ENCODE results near the gene CIDEA.

DNA sequence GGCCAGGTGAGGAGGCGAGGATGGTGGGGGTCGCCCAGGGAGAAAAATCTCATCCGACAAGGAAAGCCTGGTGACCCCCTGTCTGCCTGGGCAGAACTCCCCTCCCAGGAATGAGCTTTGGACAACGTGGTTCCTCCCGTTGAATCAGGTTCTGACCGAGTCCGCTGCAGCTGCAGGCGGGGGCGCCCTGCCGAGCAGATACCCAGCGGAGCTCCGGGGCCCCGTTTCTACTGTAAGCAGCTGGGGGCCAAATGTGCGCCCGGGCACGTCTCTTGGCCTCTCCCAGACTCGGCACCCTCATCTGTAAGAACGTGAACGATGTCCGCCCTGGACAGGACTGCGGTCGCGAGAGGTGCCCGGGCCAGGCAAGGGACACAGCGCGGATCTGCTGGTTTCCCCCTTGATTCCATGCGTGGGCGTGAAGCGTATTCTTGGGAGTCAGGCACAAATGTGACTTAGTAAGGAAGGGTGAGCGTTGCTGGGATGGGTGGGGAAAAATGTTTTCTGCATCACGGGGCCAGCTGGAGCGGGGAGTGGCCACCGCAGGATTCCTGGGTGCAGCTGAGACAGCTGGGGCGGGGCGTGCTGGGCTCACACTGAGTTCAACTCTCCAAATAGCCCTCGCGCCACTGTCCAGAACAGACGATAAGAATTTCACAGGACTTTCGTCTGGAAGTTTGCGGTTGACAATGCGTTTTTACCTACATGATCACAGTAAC, 33.7 kb downstream of the CIDEA start:
- no peak for TF ChIP-seq POLR2A (IDR thresholded peaks at IDR 0.05; ENCODE audit: low read length)
- TF ChIP-seq GATA1 (IDR thresholded peaks at IDR 0.05; ENCODE audit: low read depth, low read length) = no peak

Measured in erythroblast (primary cell).